Fibroblast of pulmonary artery (primary cell): ENCODE results near the gene GPR65.

Source experiments
- DNase-seq: peaks from one replicate; pipeline ENCODE4 v3.0.0-alpha.2; 2010; ENCODE audit warnings: low read depth
- H3K4me3 ChIP-seq: replicated peaks from 2 replicates; pipeline ENCODE4 v1.5.1; 2011; ENCODE audit warnings: low read depth, mild to moderate bottlenecking, control low read depth, low read length, moderate library complexity
- CTCF ChIP-seq: IDR thresholded peaks from 2 replicates; pipeline ENCODE4 v1.5.1; 2011; ENCODE audit warnings: mild to moderate bottlenecking, control low read depth, low read length, inconsistent platforms; ENCODE audit errors: missing control alignments

The GPR65 gene

GRCh38 chr14:88036422-88036821 lies 31.5 kb downstream of the GPR65 start:
- no peak for DNase-seq
- H3K4me3 ChIP-seq, result no peak overlapping the region
- no peak for TF ChIP-seq CTCF

DNA sequence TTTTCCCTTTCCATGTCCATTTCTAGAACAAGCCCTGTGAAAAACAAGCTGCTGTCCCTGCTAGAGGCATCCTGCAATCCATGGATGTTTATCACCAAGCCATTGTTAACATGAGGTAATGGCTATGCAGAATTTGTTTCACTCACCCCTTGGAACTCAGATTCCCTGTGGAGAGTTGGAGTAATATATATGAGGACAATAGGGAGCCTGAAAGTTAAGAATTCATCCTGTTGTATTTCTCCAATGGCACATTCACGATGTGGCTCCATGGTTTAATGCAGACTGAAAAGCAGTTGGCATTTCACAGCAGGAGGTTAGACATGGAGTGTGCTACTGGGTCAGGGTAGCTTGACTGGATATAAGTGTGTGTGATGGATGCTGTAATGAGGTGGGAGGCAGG lies 32.4 kb downstream of the GPR65 start:
- no peak for TF ChIP-seq CTCF
- DNase-seq, result no peak
- H3K4me3 ChIP-seq, result no peak overlapping the region

GRCh38 chr14:88039197-88039596 lies 34.3 kb downstream of the GPR65 start:
- DNase-seq, result no peak
- TF ChIP-seq CTCF, result no peak
- no peak overlapping the region for H3K4me3 ChIP-seq

- TF ChIP-seq CTCF, result no peak
- DNase-seq, result no peak
- no peak overlapping the region for H3K4me3 ChIP-seq
Measured at GRCh38 chr14:88040146-88040545, 35.2 kb downstream of the GPR65 start.

GRCh38 chr14:88043529-88044443 lies 38.9 kb downstream of the GPR65 start:
- no peak for TF ChIP-seq CTCF
- no peak overlapping the region for H3K4me3 ChIP-seq
- DNase-seq, result no peak

DNA sequence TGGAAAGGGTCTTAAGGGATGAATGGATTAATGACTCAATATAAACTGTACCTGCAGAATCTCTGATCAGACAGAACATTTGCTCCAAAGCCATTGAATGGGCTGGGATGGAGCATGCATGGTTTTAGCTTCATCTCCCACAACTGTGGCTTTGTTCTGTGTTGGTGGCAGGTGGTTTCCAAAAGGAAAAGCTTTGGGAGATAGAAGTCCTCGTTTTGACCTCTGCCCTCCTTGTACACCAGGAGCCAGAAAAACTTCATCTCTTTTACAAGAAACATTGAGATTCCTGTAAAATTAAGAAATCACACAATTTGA lies 39.5 kb downstream of the GPR65 start:
- TF ChIP-seq CTCF, result no peak
- no peak overlapping the region for H3K4me3 ChIP-seq
- no peak for DNase-seq
